NCI-H446 treated with DMSO at 0.1 percent for 48 hours (cell line): ENCODE measurements around the gene MPC2.
"Not testable (repeated sequence)": the region's sequence is repeated elsewhere in the genome, so short reads cannot be mapped to it uniquely, and the experiment has no call there.

ENCODE experiments used
- DNase-seq: peaks from one replicate; lab custom pipeline; 2025; lab: John Stamatoyannopoulos, UW

Gene MPC2

DNA sequence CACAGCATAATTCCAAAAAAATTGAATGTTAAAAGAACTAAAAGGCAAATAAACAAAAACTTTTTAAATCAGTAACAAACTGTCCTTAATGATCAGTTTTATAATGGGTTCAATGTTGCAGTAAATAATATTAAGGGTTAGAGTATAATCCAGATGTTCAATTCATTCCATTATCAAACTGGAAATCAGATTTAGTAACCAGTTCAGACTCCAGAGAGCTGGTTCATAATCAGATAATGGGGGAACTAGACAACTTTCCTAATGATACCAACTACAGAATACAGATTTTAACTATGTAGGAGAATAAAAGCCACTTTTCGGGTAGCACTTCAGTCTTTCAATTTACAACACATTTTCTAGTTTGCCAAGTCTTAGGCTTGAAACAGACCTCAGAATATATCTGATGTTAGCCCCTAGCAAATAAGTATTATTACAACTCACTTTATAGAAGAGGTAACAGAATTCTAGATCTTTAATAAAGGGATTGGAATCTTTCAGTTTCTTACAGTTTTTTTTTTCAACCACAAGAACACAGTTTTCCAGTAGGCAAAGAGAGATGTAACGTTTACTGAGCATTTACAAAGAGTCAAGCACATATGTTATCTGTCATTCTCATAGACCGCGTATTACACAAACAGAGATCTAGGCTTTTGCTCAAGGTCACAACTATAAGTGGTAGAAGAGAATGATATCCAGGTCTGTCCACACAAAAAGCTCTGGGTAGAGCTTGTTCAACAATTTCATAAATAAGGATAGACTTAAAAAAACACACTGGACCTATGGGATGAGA lies 2.3 kb downstream of the MPC2 start:
- no peak for DNase-seq

DNA sequence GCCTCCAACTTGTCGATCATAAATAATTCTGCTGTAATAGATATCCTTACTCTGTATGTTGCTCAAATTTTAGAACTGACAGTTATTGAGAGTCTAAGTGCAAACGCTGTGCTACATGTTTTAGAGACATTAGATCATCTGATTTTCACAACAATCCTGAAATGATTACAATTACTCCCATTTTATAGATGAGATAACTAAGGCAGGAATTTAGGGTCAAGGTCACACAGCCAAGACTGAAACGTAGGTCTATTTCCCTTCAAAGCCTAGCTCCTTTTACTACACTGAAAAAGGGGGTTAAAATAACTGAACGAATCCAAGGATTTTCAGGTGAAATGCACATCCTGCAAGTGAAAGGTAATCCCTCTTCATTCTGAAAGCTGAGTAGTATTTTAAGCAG lies 3.1 kb downstream of the MPC2 start:
- DNase-seq: no peak

DNA sequence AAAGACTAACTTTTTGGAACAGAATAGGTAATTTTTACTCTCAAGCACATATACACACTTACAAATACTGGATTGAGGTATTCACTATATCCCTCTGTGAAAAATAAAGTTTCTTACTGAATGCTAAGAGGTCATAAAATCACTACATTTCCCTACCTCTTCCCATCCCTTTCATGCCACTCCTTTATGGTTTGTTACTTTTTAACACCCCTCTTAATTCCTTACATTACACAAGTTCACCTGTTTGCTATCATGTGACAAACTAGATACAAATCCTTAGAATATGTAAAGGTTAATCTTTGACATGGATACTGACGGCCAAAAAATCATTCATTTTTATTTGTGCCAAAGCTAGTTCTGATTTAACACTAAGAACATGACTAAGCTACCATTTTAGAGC lies 7.1 kb downstream of the MPC2 start:
- DNase-seq: no peak

DNA sequence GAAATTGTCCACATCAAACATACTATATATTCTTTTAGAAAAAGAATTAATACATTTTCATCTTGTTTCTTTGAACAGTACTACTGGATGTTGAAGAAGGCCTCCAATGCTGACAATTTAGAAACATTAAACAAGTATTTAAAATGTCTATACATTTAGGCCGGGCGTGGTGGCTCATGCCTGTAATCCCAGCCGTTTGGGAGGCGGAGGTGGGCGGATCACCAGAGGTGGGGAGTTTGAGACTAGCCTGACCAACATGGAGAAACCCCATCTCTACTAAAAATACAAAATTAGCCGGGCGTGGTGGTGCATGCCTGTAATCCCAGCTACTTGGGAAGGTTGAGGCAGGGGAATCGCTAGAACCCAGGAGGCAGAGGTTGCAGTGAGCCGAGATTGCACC lies 8.0 kb downstream of the MPC2 start:
- not testable (repeated sequence) for DNase-seq

DNA sequence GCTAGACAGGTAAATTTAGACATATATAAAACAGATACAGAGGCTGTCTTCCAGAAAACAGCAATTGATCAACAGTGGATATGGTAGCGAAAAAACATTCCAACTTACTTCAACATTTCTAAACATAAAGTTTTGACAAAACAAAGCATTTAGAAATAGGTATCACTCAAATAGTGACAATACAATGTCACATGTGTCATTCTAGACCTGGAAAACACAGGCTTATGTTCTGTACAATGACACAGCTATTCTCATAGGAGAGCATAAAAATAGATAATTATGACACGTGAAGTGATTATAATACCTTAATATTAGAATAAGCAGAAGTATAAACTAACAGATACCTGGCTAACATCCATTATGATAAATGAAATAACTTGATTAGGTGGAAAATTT lies 8.4 kb downstream of the MPC2 start:
- no peak for DNase-seq

DNA sequence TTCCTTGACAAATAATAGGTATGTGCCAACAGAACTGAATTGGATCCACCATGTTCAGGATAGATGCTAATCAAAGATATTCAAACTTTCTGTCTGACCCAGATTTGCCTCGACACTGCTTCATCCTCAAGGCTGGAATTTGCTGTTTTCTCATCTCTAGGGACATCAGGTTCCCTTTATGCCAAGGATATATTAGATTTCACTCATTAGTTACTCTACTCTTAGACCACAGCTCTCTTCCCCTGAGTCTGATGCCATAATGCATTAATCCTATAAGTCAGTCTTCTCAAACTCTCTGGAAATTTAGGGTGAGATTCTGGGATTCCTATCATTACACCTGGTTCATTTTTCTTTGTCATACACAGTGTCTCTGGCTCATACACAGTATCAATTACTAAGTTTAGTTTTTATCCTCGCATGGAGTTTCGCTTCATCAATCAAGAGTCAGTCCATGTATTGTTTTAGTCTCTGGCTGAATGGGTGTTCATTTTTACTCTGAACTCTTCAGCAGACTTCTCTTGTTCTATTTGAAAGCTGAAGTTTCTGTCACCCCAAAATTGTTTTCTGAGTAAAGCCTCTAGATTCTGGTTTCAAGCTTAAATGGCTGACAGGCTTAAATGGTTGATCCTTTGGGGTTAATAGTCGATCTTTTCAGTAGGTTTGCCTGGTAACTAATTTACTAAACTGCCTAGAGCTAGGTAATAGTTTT lies 9.7 kb downstream of the MPC2 start:
- DNase-seq: no peak

DNA sequence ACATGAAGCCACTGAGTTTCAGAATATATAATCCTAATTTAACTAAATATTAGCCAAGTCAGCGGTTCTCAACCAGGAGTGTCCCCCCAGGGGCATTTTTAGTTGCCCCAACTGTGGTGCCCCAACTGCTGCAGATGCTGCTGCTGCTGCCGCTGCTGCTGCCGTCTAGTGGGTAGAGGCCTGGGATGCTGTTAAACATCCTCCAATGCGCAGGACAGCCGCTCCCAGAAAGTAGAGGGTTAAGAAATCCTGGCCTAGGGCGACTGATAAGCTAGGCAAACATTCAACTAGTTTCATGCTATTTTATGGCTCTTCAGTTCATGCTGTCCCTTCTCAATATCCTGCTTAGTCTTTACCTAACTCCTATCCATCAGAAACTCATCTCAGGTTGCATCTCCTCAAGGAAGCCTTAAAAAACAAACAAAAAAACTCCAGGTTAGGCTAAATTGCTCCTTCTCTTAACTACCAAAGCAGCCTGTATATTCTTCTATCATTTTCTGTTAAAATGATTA lies 10.3 kb downstream of the MPC2 start:
- DNase-seq: no peak

DNA sequence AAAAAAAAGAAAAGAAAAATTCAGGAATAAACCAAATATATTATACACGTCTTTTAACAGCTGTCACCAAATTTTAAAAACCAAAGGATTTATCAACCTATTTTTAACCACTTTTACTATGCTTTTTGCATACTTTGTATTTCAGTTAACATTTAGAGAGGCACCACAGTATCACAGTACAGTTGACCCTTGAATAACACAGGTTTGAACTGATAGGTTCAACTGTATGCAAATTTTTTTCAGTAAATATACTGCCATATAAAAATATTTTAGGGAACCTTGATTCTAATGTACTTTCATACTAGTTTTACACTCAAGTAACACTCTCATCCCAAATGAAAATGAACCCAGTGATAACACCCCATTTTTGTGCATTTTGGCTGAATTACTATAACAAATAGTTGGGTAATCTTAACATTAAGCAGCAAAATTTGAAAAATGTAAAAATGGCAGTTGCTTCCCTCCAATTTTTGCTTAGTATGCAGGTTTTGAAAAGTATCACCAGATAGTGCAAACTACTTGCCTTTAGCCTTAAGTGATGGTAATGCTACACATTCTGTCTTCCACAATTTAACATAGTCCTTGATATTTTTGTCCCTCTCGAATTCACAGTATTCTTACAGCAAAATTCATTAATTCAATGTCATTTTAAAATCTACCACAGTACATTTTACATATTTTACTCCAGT lies 12.2 kb downstream of the MPC2 start:
- no peak for DNase-seq

DNA sequence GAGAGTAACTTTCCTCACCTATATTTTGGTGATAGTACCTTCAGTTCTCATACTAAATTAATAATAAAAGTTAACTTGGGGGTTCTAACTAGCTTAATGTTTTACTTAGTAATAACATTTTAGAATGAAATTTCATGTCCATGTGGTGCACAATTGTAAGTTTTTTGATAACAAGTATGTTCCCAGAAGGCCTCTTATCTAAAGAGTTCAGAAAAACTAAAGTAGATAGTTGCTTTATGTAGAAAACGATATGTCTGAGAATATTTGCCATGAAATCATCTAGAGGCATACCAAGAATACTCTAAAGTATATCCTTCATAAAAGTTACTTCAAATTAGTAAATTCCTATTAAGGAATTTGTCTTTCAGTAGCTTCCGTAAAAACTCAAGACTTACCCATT lies 12.8 kb downstream of the MPC2 start:
- DNase-seq: no peak

DNA sequence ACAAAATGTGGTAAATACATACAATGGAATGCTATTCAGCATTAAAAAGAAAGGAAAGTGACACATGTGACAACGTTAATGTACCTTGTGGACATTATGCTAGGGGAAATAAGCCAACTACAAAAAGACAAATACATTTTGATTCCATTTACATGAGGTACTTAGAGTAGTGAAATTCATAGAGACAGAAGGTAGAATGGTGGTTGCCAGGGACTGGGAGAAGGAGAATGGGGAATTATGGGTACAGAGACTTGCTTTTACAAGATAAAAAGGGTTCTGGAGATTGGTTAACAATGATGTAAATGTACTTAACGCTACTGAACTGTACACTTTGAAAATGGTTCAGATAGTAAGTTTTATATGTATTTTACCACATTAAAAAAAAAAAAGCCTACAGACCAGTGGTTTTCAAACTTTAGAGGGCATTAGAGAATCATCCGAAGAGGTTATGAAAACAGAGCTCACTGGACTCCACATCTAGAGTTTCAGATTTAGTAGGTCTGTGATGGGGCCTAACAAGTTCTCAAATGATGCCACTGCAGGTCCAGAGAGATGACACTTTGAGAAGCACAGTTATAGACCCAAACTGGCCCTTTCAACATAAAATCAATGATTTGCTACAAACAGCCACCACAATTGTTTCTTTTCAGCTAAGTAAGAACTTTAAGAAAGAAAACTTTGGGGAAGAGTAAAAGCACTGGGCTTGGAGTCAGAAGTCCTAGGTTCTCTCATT lies 13.4 kb downstream of the MPC2 start:
- no peak for DNase-seq

DNA sequence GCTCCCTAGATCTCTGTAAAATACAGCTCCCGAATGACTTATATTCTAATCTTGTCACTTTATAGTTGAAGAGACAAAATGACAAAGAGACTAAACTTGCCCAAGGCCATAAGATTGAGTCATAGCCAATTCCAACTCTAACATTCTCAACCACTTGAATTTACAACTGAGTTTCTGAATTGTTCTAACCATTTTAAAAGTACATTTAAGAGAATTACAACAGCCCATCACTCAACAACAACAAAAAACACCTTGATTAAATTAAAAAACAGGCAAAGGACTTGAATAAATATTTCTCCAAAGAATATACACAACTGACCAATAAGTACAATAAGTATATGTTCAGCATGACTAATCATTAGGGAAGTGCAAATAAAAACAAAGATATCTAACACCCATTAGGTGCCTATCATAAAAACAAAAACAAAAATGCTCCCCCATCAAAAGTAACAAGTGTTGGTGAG lies 14.2 kb downstream of the MPC2 start:
- DNase-seq: no peak

DNA sequence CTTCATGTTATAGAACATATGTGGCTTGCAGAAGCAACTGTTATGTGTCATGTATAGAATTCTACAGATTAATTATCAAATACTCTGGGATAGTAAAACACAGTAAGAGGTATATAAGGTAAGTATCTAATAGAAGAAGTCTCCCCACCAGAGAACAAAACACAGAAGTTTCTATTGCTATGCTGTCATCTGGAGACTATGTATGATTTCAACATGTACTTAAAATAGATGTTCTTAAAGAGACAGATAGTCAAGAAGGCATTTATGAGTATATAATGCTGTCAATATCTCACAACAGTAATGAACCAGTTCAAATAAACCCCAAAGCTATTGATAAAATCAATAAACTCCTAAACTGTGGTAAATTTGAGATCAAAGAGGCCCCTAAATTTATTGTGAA lies 14.8 kb downstream of the MPC2 start:
- no peak for DNase-seq

DNA sequence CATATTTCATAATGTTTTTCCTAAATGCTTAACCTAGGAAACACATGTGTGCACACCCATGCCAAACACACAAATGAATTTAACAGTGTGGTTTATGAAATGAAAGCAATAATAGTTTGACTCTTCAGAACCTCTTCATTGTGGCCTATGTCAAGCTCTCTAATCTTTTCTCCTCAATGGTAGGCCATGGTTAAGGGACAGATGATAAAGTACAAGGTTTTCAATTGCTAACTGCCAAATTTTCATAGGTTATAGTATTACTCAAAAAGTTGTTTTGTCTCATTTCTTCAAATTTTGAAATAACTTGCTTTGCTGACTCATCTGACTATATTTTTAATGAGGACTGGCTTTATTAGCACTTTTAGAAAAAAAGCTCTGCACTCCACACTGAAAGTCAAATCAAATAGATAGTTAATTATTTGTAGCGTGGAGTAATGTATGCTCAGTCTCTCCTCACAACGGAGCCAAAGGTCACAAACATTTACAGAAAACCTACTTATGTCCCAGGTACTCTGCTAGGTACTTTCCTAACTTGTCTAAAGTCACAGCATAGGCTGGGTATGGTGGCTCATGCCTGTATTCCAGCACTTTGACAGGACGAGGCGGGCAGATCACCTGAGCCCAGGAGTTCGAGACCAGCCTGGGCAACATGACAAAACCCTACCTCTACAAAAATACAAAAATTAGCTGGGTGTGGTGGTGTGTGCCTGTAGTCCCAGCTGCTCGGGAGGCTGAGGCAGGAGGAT lies 19.9 kb downstream of the MPC2 start:
- DNase-seq: no peak

DNA sequence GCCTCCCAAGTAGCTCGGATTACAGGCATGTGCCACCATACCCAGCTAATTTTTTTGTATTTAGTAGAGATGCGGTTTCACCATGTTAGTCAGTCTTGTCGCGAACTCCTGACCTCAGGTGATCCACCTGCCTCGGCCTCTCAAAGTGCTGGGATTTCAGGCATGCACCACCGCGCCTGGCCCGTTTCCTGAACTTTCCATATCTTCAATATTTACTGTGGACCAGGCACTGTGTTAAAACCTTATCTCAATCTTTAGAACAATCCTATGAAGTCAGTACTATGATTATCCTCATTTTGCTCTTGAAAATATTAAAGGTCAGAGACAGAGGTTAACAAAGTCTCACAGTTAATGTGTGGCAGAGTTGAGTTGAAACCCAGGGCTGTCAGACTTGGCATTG lies 21.3 kb downstream of the MPC2 start:
- no peak for DNase-seq

DNA sequence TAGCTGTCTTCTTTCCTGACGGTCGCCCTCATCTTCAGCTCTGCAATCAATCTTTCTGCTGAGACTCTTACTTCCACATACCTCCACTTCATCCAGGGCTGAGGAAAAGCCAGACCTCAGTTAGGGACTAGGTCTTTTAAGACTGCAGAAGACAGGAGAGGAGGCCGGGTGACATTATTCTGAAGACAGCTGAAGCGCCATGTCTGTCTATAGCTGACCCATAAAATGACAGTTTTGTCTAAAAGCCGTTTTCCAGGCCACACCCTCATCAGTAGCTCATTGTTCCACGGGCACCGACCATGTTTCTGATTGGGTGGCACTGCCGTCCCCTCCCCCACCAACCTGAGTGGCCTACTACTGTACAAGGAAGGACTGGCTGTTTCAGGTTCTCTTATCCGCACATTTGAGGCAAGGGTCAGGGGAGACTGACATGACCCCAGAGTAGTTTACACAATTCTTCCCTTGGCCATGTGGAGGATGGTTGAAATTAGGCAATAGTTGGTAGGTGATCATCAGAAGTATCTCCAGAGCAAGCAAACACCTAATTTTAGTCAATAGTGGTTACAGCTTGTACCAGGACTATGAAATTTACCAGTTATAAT lies 22.9 kb downstream of the MPC2 start, which contains the start of gene ADCY10:
Gene ADCY10 (minus strand): TSS at position 240 of the 602 bp plus-strand sequence. CDS start 8,994 bp downstream, outside the sequence.
- DNase-seq: no peak

DNA sequence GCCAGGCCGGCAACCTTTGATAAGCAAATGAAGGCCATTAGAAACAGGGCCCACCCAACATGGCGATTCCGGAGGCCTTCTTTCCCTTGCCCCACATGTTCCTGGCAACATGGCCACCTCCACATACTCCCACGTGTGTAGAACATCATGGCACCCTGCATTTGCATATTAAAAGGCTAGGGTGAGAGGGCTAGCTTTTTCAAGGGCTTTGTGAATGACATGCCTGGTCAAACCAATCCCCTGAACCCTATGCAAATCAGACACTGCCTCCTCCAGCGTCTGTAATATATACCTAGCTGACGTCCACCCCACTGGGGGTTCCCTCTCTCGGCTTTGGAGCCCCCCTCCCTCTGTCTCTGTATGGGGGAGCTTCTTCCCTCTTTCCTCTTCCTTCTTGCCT lies 24.6 kb downstream of the MPC2 start:
- DNase-seq: no peak

DNA sequence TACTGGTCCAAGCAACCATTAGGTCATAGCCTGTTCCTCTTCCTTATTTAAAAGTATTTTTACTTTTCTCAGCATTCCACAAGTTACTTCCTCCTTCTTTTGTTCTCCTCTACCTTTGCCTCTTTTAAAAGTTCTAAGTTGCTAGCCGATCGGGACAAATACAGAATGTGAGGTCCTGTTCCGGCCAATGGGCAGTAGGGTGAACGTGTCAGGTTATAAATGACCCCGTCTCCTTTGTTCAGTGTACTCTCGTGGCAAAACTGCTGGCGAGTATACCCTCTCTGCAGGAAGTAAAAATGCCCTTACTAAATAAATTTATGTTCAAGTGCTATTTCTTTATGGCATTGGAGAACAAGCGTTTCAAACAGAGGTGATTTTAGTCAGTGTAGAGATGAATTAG lies 25.5 kb downstream of the MPC2 start:
- DNase-seq: no peak

DNA sequence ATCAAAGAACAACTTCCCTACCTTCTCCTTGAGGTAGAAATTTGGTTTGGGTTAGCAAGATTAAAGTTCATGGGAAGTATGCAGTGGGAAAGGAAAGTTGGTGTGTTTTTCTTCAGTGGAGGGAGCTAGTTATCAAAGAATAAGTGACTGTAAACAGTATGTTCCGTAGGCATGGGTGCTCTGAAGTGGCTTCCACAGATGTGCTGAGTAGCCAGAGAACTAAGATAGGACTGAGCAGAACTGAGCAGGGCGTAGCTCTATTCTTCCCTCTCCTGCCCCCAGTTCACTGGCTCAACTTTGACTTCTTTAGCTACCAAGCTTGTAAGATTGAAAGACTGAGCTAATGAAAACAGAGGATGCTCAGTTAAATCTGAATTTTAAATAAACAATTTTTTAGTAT lies 26.3 kb downstream of the MPC2 start:
- DNase-seq: no peak

DNA sequence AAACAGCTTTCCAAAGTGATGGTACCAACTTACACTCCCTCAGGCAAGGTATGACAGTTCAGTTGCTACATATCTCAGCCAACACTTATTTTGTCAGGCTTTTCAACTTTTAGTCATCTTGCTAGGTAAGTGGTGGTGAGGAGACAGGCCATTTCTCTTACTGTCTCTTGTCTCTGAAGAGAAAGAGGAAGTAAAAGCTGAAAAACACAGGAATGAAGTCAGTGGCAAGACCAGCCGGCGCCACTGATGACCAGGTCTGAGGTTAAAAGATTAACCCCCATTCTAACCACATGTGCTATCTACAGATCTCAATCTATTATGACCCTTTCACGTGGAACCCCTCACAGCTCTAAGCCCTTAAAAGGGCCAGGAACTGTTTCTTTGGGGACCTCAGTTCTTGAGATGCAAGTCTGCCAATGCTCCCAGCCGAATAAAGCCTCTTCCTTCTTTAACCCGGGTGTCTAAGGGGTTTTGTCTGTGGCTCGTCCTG lies 27.1 kb downstream of the MPC2 start:
- DNase-seq: no peak

DNA sequence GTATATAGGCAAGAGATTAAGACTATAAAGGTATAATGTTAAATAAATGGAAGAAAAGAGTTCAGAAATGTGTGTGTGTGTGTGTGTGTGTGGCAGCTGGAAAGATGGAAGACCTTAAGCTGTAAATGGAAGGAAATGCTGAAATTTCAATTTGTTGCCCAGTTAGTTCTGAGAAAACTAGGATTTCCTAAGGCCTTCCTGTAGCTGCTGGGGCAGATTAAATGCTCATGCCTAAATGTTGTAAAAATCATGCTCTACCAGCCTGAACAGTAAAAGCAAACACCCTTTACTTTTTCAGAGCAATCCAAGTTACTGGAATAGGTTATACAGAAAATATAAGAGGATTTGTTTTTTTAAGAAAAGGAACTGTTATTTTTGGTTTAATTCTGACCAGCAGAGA lies 31.2 kb downstream of the MPC2 start:
- DNase-seq: no peak

DNA sequence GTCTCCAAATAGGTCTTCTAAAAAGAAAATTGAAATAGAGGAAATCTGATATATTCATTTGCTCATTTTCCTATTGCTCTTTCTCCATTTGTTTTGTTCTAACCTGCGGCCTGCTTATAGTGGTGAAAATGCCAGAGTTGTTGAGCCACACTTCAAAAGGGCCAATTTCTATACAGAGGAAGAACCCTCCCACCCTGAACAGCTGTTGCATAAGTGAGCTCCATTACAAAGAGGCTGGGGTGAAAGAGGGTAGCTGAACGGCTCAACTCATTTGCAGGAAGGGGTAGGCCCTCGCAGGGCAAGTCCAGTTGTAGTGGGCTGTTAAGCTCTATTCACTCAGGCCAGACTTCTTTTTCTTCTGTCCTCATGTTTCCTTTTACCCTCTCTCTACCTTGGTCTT lies 31.7 kb downstream of the MPC2 start:
- DNase-seq: no peak
